Psoas muscle (tissue), 8 donors: ENCODE results near the gene MID2. TPM values are rescaled to one million over a fixed set of nuclear protein-coding genes. Genes with fewer than 3 reads are reported as not detected.

Source experiments
- ATAC-seq, 4 donors: fragments of 200-7000 bp; cut with Tn5 transposase; one replicate each; pipeline ENCODE4 v1.9.1; 2020; ENCODE audit warnings: moderate library complexity in 3 of 4, mild to moderate bottlenecking in 2 of 4
- DNase-seq, 2 donors: peaks; one replicate each; pipeline ENCODE4 v3.0.0-alpha.2; 2020
- H3K27ac ChIP-seq: fragments of 200-600 bp; one replicate; pipeline ENCODE4 v1.8.0; 2022
- H3K27me3 ChIP-seq, 3 donors: fragments of 200-600 bp in 1 of 3; one replicate each; pipeline versions ENCODE4 v1.6.1 to v1.8.0; 2013 to 2022; ENCODE audit warnings: low read length in 2 of 3, mild to moderate bottlenecking in 2 of 3, moderate library complexity in 1 of 3; ENCODE audit not compliant: insufficient read depth in 3 of 3
- H3K36me3 ChIP-seq, 2 donors: fragments of 200-600 bp in 1 of 2; one replicate each; pipeline versions ENCODE4 v1.6.1 to v1.8.0; 2013 to 2022; ENCODE audit warnings: low read depth in 1 of 2, mild to moderate bottlenecking in 1 of 2, moderate library complexity in 1 of 2; ENCODE audit not compliant: insufficient read depth in 1 of 2
- H3K4me1 ChIP-seq: fragments of 200-600 bp; one replicate; pipeline ENCODE4 v1.8.0; 2022
- H3K4me3 ChIP-seq: fragments of 200-600 bp; one replicate; pipeline ENCODE4 v1.8.0; 2022; ENCODE audit warnings: mild to moderate bottlenecking
- H3K9me3 ChIP-seq: fragments of 200-600 bp; one replicate; pipeline ENCODE4 v1.8.0; 2022
- WGBS, 3 donors: extraction: QIAGEN DNeasy Blood & Tissue Kit; methylation state at CpG; one replicate each; pipeline versions ENCODE4 v1.1.6 to v1.1.7; 2013; 5-methylcytosine and 5-hydroxymethylcytosine counted together
- intact Hi-C, 2 donors: fragments of 100-400 bp; cut with DNase I; formaldehyde crosslinking; loops; one replicate each; pipeline versions ENCODE4 v1.11.0 to v1.14.2; 2022
- polyA plus RNA-seq, 3 donors: library from polyadenylated mRNA; stranded (reverse); fragments of 200-250 nt; gene quantifications; one replicate each; pipeline ENCODE4 v1.2.3, GENCODE V29; 2013
- total RNA-seq, 4 donors: library from RNA; stranded (reverse); fragmentation: NEBNext Ultra II Directional in 2 of 4; extraction: Animal tissue kit (Norgen Biotek cat#: 25700) in 2 of 4; gene quantifications; one replicate each; pipeline versions ENCODE4 v1.2.1 to v1.2.4, GENCODE V29; 2021 to 2023
- TF ChIP-seq, protein P1 (sequence below): fragments of 200-600 bp; IDR thresholded peaks from one replicate; pipeline ENCODE4 v1.8.0; 2022; ENCODE audit warnings: antibody characterized with exemption
- donor health status: healthy with polysubstance abuse.
- donor health status: DM: no; HTN: no; CAD: no; lungs with moderate emphysema.
- donor health status: Bipolar disorder and iron deficiency.
- donor health status: healthy.
- donor health status: DM: yes; HTN: yes; CAD: no.
- donor health status: DM: no; HTN: no; CAD: no.
- donor health status: DM: no; HTN: no; CAD: no.
- donor health status: DM: yes; HTN: yes; CAD: no.

The MID2 gene
- total and polyA plus RNA-seq, 7 donors, result 4.8 to 21.6 (median 18.6) TPM

DNA sequence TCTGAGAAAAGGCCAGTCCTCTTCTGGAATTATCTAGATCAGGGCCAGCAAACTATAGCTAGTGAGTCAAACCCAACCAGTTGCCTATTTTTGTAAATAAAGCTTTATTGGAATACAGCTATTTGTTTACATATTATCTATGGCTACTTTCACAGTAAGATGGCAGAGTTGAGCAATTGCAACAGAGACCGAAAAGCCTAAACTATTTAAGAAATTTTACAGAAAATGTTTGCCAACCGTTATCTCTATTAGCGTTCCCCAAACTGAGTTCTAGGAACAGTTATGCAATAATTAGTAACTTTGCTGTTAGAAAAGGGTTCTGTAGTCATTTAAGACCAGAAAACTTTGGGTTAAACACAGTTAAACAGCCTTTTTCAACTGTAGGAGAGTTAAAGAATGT lies 146.0 kb downstream of the MID2 start:
- intact Hi-C loops, result no loop called here
- WGBS, 3 donors, result 76 to 88% (median 81%) methylated on average over 3 of the region's 3 CpGs
- ATAC-seq, result no peak

More for the DNA sequence above, 146.0 kb downstream of the MID2 start:
- no peaks in the 10 kb centered on the region for H3K4me1 ChIP-seq
- peaks cover 0 to 12% (median 0%) of the 10 kb centered on the region in 3 donors for H3K27me3 ChIP-seq
- H3K27ac ChIP-seq, result no peak overlapping the region
- H3K36me3 ChIP-seq, result no peaks in the 10 kb centered on the region
- H3K4me3 ChIP-seq, result no peak overlapping the region
- no peaks in the 10 kb centered on the region for H3K9me3 ChIP-seq
- DNase-seq, result no peak
- TF ChIP-seq, protein P1, sequence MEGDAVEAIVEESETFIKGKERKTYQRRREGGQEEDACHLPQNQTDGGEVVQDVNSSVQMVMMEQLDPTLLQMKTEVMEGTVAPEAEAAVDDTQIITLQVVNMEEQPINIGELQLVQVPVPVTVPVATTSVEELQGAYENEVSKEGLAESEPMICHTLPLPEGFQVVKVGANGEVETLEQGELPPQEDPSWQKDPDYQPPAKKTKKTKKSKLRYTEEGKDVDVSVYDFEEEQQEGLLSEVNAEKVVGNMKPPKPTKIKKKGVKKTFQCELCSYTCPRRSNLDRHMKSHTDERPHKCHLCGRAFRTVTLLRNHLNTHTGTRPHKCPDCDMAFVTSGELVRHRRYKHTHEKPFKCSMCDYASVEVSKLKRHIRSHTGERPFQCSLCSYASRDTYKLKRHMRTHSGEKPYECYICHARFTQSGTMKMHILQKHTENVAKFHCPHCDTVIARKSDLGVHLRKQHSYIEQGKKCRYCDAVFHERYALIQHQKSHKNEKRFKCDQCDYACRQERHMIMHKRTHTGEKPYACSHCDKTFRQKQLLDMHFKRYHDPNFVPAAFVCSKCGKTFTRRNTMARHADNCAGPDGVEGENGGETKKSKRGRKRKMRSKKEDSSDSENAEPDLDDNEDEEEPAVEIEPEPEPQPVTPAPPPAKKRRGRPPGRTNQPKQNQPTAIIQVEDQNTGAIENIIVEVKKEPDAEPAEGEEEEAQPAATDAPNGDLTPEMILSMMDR, result no peak

Other genes starting within 250 kb of the MID2 start
- 10 to 100 TPM; 30.5 to 48.4 (median 43.2) TPM for gene PRPS1, start 197.4 kb upstream of the MID2 start, total RNA-seq
- gene PRPS1, start 197.4 kb upstream of the MID2 start, polyA plus RNA-seq, result 10 to 100 TPM; 20.7 to 63.2 (median 31.2) TPM
- gene TSC22D3, start 50.1 kb upstream of the MID2 start, total RNA-seq, result 100 to 1,000 TPM in 3 of 4 donors, 10 to 100 TPM in 1; 23.7 to 310 (median 184) TPM
- 1,000 to 10,000 TPM in 1 of 3 donors, 100 to 1,000 TPM in 2; 467 to 1,236 (median 802) TPM for gene TSC22D3, start 50.1 kb upstream of the MID2 start, polyA plus RNA-seq
- not detected for gene NCBP2L, start 48.1 kb upstream of the MID2 start, total RNA-seq
- under 1 TPM in 2 of 3 donors, not detected in 1; 0.03 to 0.40 TPM for gene NCBP2L, start 48.1 kb upstream of the MID2 start, polyA plus RNA-seq
- not detected for gene TEX13B, start 156.5 kb downstream of the MID2 start, total RNA-seq
- gene TEX13B, start 156.5 kb downstream of the MID2 start, polyA plus RNA-seq, result not detected
- not detected for gene VSIG1, start 219.2 kb downstream of the MID2 start, total RNA-seq
- not detected for gene VSIG1, start 219.2 kb downstream of the MID2 start, polyA plus RNA-seq